A673 (cell line): Measurements from ENCODE around the gene XPO6.

Source experiments
- CTCF ChIP-seq: fragments of 300-800, 200-600 bp; sonication (generic); conservative IDR thresholded peaks from 2 replicates; pipeline ENCODE4 v1.5.1; 2017; ENCODE audit warnings: low read depth, mild to moderate bottlenecking, antibody characterized with exemption, low read length, moderate library complexity, mixed read lengths
- EZH2 ChIP-seq: fragments of 200-600 bp; sonication (generic); IDR thresholded peaks from 2 replicates; pipeline ENCODE4 v1.6.1; 2017; ENCODE audit warnings: borderline replicate concordance, low read depth, mild to moderate bottlenecking, mixed read lengths, antibody characterized with exemption, low read length; ENCODE audit not compliant: poor library complexity, severe bottlenecking

DNA sequence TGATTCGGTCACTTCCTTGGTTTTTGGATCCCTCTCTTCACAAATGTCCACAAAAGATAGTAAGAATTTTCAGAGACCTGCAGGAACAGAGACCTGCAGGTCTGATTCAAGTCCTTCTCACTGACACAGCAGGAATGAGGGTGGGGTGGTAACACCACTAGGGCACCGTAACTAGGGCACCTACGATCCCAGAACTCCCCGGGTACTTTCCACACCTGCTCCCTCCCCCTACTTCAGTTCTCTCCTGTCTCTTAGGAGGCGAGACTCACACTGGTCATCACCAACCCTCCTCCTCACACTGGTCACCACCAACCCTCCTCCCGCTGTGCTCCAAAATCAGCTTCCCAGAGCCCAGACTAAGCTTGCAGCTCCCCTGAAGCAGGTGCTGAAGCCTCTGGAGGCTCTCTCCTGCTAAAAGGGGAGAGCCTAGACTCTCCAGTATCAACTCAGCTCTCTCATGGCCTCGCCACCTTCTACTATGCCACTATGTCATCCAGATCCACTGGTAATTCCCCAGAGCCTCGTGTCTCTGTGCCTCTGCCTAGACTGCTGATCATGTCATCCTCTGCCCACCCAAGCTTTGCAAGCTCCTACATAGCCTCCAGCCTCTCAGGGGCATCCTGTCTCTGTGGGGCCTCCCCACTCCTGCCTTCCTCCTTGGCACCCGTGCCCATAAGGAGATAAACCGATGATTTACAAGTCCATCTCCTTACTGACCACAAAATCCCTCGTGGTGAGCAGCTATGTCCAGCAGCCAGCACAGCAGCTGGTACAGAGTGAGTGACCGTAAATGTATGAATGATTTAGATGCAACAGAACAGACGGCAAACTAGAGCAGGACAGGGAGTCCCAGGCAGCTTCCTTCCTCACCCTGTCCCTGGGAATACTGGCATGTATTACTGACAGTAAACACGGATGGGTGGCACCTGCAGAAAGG lies 84.8 kb downstream of the XPO6 start:
- TF ChIP-seq CTCF (no peak), EZH2 (no peak)
